ENCODE measurements around the gene SFT2D1. TPM values are rescaled to one million over a fixed set of nuclear protein-coding genes. Genes with fewer than 3 reads are reported as not detected.
A peak's percentile ranks its signal among the peaks of the same experiment; 100 is the strongest.

The SFT2D1 gene
- total RNA-seq, 3 donors from 2014 or later = 40.4 to 67.5 (median 53.3) TPM

DNA sequence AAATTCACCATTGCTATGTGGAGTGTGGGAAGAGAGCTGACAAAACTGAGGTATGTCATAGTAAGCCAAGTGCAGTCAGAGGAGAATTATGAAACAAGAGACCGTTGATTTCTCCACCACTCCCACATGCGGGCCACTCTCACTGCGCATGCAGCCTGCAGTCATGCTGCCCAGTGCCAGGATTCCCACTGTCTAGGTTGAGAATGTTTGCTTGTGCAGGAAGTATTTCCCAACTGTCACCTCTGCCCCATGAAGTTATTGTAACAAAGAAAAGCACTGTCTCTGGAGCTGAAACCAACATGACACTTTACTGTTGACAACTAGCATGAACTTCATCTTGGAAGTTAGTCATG, 18.7 kb upstream of the SFT2D1 start:
- TF ChIP-seq, protein P1, sequence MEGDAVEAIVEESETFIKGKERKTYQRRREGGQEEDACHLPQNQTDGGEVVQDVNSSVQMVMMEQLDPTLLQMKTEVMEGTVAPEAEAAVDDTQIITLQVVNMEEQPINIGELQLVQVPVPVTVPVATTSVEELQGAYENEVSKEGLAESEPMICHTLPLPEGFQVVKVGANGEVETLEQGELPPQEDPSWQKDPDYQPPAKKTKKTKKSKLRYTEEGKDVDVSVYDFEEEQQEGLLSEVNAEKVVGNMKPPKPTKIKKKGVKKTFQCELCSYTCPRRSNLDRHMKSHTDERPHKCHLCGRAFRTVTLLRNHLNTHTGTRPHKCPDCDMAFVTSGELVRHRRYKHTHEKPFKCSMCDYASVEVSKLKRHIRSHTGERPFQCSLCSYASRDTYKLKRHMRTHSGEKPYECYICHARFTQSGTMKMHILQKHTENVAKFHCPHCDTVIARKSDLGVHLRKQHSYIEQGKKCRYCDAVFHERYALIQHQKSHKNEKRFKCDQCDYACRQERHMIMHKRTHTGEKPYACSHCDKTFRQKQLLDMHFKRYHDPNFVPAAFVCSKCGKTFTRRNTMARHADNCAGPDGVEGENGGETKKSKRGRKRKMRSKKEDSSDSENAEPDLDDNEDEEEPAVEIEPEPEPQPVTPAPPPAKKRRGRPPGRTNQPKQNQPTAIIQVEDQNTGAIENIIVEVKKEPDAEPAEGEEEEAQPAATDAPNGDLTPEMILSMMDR (IDR thresholded peaks at IDR 0.05) = no peak
- H3K36me3 ChIP-seq (ENCODE audit: low read depth) = no peaks in the 10 kb centered on the region
- no peaks in the 10 kb centered on the region for H3K4me1 ChIP-seq (ENCODE audit: low read depth)
- ATAC-seq (peak; percentile 38), DNase-seq (peak in 1 of 3 donors; percentile 23)
- no peaks in the 10 kb centered on the region for H3K9me3 ChIP-seq
- intact Hi-C loops (cut with DNase I, micrococcal nuclease) = no loop called here
- no peak overlapping the region for H3K4me3 ChIP-seq

DNA sequence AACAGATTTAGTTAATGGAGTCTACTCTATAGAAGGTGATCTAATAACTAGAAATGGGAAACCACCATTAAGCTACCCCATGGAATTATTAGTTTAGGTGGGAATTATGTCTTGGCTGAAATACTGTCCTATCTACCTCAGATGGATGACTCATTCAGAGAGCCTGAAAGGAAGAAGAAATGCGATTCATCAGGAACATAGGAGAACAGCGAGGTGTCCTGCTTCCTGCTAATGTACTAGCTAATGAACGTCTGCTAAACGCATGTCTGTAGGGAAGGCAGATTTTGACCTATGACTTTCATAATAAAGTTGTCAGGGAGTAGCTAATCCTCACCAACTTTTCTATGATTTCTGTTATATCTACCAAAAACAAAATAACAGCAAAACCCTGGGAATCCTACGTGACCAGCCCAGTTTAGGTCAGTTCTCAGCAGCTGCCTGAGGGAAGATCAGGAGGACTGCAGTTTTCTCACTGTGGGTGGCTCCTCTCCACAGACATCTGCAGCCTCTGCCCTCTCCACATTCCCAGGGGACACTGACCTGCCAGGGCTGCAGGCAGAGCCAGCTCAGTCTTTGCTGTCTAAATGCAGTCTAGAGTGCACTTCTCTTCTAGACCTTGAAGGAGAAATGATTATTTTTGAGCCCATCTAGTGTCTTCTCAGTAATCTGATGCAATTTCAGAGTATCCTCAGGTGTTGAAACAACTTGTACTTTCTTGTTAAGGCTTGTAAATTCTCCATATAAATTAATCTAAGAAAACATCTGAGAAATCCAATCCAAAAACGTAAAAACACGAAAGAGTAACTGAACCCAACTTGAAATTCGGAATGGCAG, 18.1 kb upstream of the SFT2D1 start:
- intact Hi-C loops (cut with DNase I, micrococcal nuclease) = no loop called here
- ATAC-seq = no peak
- Histone ChIP-seq H3K9me3 (no peaks in the 10 kb centered on the region), H3K4me1 (ENCODE audit: low read depth) (no peaks in the 10 kb centered on the region), H3K4me3 (no peak overlapping the region), H3K36me3 (ENCODE audit: low read depth) (no peaks in the 10 kb centered on the region)
- TF ChIP-seq, protein P1 (IDR thresholded peaks at IDR 0.05) = no peak
- DNase-seq = no peak

DNA sequence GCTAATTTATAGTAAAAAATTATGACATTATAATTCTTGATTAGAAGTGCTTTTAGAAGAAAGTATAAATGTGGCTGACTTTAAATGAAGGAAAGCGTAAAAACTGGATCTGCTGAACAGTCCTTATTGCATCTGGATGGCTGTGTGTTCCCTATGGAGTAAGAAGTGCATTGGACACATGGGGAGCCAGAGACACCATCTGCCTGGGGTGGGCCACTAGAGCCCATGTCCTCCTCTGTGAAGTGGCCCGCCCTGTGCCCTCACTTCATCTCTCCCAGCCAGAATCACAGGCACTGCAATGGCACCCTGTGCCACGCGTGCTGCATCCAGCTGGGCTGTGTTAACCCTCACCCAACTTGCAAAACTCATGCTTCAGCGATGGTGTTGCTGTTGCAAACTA, 13.2 kb upstream of the SFT2D1 start:
- ATAC-seq (no peak), DNase-seq (no peak)
- intact Hi-C loops (cut with DNase I, micrococcal nuclease) = no loop called here
- no peaks in the 10 kb centered on the region for H3K36me3 ChIP-seq (ENCODE audit: low read depth)
- no peaks in the 10 kb centered on the region for H3K9me3 ChIP-seq
- TF ChIP-seq, protein P1 (IDR thresholded peaks at IDR 0.05) = no peak
- peaks cover 8% of the 10 kb centered on the region for H3K4me1 ChIP-seq (ENCODE audit: low read depth)
- H3K4me3 ChIP-seq = no peak overlapping the region

DNA sequence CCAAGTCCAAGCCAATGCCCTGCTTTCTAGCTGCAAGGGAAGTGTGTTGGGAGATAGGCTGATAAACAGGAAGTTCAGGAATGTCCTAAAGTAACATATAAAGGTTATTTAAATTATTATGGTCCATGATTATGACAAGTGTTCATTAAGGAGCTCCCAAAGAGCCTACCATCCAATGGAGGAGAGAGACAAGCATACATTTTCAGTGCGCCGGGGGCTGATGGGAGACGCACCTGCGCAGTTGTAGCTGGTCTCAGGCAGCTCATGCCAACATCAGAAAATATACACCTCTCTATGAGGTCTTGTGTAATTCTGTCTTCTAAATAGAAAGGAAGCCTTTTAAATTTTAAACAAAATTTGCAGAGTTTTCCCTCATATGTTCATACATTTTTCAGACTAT, 12.6 kb upstream of the SFT2D1 start:
- TF ChIP-seq, protein P1 (IDR thresholded peaks at IDR 0.05) = no peak
- peaks cover 1% of the 10 kb centered on the region for H3K9me3 ChIP-seq
- DNase-seq = no peak
- H3K36me3 ChIP-seq (ENCODE audit: low read depth) = no peaks in the 10 kb centered on the region
- H3K4me3 ChIP-seq = no peak overlapping the region
- intact Hi-C loops (cut with DNase I, micrococcal nuclease) = no loop called here
- ATAC-seq = no peak
- H3K4me1 ChIP-seq (ENCODE audit: low read depth) = peaks cover 8% of the 10 kb centered on the region

DNA sequence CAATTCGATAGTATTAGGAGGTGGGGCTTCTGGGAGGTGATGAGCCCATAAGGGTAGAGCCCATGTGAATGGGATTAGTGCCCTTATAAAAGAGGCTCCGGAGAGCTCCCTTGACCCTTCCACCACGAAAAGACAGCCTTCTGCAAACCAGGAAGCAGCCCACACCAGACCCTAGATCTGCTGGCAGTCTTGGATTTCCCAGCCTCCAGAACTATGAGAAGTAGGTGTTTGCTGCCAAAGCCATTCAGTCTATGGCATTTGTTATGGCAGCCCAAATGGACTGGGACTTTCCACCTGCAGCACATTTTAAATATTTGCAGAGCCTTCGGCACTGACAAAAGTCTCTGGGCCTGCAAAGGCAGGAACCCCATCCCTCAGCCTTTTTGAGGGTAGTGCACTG, 11.8 kb upstream of the SFT2D1 start:
- Histone ChIP-seq H3K4me1 (ENCODE audit: low read depth) (peaks cover 8% of the 10 kb centered on the region), H3K9me3 (peaks cover 6% of the 10 kb centered on the region), H3K4me3 (no peak overlapping the region), H3K36me3 (ENCODE audit: low read depth) (no peaks in the 10 kb centered on the region)
- TF ChIP-seq, protein P1 (IDR thresholded peaks at IDR 0.05) = no peak
- no peak for DNase-seq
- intact Hi-C loops (cut with DNase I, micrococcal nuclease) = no loop called here
- ATAC-seq = no peak
